Bronchial epithelial cell (primary cell): ENCODE results near the gene GRIN3B. TPM values are rescaled to one million over a fixed set of nuclear protein-coding genes. Genes with fewer than 3 reads are reported as not detected.

Experiments
- DNase-seq: peaks from one replicate; pipeline ENCODE4 v3.0.0-alpha.2; 2010; ENCODE audit warnings: low read depth
- FAIRE-seq: peaks from 2 replicates; lab custom pipeline; 2011; peaks lifted over from hg19 to GRCh38; lab: Jason Lieb, UNC
- H3K27me3 ChIP-seq: 2 replicates; pipeline ENCODE4 v1.5.1; 2011; ENCODE audit warnings: low read length; ENCODE audit not compliant: control insufficient read depth, insufficient read depth
- H3K36me3 ChIP-seq: 2 replicates; pipeline ENCODE4 v1.5.1; 2011; ENCODE audit warnings: low read length; ENCODE audit not compliant: control insufficient read depth, insufficient read depth
- H3K4me3 ChIP-seq: 2 replicates; pipeline ENCODE4 v1.5.1; 2011; ENCODE audit warnings: mild to moderate bottlenecking, low read depth, low read length, control low read depth
- total RNA-seq: library from RNA; depleted of rRNA; stranded (reverse); fragments of >200 nt; gene quantifications from 2 replicates; pipeline ENCODE4 v1.2.1, GENCODE V29; 2014
- TF ChIP-seq, protein P1 (sequence below): IDR thresholded peaks from 2 replicates; pipeline ENCODE4 v1.5.1; 2011; ENCODE audit warnings: mild to moderate bottlenecking, moderate library complexity, low read length, control low read depth, inconsistent platforms; ENCODE audit not compliant: insufficient read depth, severe bottlenecking

The GRIN3B gene
- total RNA-seq, 1 donor from 2014 or later, result 0.26 TPM

DNA sequence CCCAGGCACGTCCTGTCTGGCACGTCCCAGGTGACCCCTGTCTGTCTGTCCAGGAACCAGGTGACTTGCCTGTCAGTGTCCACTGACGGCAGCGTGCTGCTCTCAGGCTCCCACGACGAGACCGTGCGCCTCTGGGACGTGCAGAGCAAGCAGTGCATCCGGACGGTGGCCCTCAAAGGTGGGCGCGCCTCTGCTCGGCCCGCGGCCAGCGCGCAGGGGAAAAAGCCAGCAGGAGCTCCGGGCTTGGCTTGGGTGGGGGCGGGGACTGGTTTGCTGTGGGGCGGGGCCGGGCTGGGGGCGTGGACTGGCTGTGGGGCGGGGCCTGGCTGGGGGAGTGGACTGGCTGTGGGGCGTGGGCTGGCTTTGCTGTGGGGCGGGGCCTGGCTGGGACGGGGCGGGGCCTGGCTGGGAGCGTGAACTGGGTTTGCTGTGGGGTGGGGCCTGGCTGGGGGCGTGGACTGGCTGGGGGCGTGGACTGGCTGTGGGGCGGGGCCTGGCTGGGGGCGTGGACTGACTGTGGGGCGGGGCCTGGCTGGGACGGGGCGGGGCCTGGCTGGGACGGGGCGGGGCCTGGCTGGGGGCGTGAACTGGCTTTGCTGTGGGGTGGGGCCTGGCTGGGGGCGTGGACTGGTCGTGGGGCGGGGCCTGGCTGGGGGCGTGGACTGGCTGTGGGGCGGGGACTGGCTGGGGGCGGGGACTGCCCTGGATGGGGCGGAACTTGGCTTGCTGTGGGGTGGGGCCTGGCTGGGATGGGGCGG lies 8.9 kb upstream of the GRIN3B start:
- peaks cover 23% of the 10 kb centered on the region for H3K36me3 ChIP-seq
- H3K27me3 ChIP-seq, result no peaks in the 10 kb centered on the region
- DNase-seq (no peak), FAIRE-seq (no peak)
- no peak overlapping the region for H3K4me3 ChIP-seq
- TF ChIP-seq, protein P1, sequence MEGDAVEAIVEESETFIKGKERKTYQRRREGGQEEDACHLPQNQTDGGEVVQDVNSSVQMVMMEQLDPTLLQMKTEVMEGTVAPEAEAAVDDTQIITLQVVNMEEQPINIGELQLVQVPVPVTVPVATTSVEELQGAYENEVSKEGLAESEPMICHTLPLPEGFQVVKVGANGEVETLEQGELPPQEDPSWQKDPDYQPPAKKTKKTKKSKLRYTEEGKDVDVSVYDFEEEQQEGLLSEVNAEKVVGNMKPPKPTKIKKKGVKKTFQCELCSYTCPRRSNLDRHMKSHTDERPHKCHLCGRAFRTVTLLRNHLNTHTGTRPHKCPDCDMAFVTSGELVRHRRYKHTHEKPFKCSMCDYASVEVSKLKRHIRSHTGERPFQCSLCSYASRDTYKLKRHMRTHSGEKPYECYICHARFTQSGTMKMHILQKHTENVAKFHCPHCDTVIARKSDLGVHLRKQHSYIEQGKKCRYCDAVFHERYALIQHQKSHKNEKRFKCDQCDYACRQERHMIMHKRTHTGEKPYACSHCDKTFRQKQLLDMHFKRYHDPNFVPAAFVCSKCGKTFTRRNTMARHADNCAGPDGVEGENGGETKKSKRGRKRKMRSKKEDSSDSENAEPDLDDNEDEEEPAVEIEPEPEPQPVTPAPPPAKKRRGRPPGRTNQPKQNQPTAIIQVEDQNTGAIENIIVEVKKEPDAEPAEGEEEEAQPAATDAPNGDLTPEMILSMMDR, result no peak

GRCh38 chr19:991932-992669 lies 8.1 kb upstream of the GRIN3B start:
- no peaks in the 10 kb centered on the region for H3K27me3 ChIP-seq
- no peak for FAIRE-seq
- H3K36me3 ChIP-seq, result peaks cover 18% of the 10 kb centered on the region
- no peak overlapping the region for H3K4me3 ChIP-seq
- no peak for DNase-seq
- TF ChIP-seq, protein P1, result no peak

GRCh38 chr19:992670-993055 lies 7.6 kb upstream of the GRIN3B start:
- no peak for FAIRE-seq
- Histone ChIP-seq H3K4me3 (no peak overlapping the region), H3K36me3 (peaks cover 16% of the 10 kb centered on the region), H3K27me3 (peaks cover 2% of the 10 kb centered on the region)
- DNase-seq, result no peak
- TF ChIP-seq, protein P1, result no peak

- FAIRE-seq (no peak), DNase-seq (no peak)
- Histone ChIP-seq H3K4me3 (no peak overlapping the region), H3K36me3 (peaks cover 13% of the 10 kb centered on the region), H3K27me3 (peaks cover 3% of the 10 kb centered on the region)
- TF ChIP-seq, protein P1, result no peak
Measured at GRCh38 chr19:993361-993830, 6.8 kb upstream of the GRIN3B start.

- TF ChIP-seq, protein P1, result no peak
- DNase-seq, result no peak
- no peak for FAIRE-seq
- peaks cover 5% of the 10 kb centered on the region for H3K27me3 ChIP-seq
- peaks cover 12% of the 10 kb centered on the region for H3K36me3 ChIP-seq
- H3K4me3 ChIP-seq, result no peak overlapping the region
Measured at GRCh38 chr19:993831-994393, 6.3 kb upstream of the GRIN3B start.
